Endothelial cell of hepatic sinusoid (primary cell): ENCODE data around the gene GLMP.

Source experiments
- in situ Hi-C: cut with HindIII; loops from 2 replicates; pipeline ENCODE4 v1.10.0; 2017; ENCODE audit warnings: low sequenced_read_pairs

GLMP gene

GRCh38 chr1:156251527-156251926, 44.0 kb downstream of the GLMP start:
- in situ Hi-C loops = no loop called here

GRCh38 chr1:156249593-156249992, 45.9 kb downstream of the GLMP start:
- in situ Hi-C loops = no loop called here

GRCh38 chr1:156248323-156248683, 47.2 kb downstream of the GLMP start:
- in situ Hi-C loops = no loop called here

GRCh38 chr1:156247460-156248322, 47.8 kb downstream of the GLMP start, which contains the start of gene PAQR6:
PAQR6 (minus strand) TSS chr1:156248056; CDS start chr1:156246731, 1,325 bp downstream.
- in situ Hi-C loops = no loop called here

- in situ Hi-C loops = no loop called here
These were observed 48.6 kb downstream of the GLMP start for GRCh38 chr1:156246781-156247459.

GRCh38 chr1:156246241-156246780, 49.2 kb downstream of the GLMP start:
- in situ Hi-C loops = no loop called here

GRCh38 chr1:156245451-156246232, 49.8 kb downstream of the GLMP start:
- in situ Hi-C loops = no loop called here

- in situ Hi-C loops = no loop called here
These were observed 50.8 kb downstream of the GLMP start for GRCh38 chr1:156244712-156245111.

GRCh38 chr1:156244126-156244525, 51.4 kb downstream of the GLMP start:
- in situ Hi-C loops = no loop called here

- in situ Hi-C loops = no loop called here
These were observed 52.7 kb downstream of the GLMP start for GRCh38 chr1:156242738-156243137.
